Spleen (tissue), 7 donors: ENCODE results near the gene MED25.

Experiments
- POLR2A ChIP-seq, 3 donors: fragments of 450-650 bp; IDR thresholded peaks; one replicate each; pipeline ENCODE4 v1.5.1; 2017; ENCODE audit warnings: antibody characterized with exemption in 3 of 3, mild to moderate bottlenecking in 1 of 3
- TF ChIP-seq, protein P1 (sequence below), 11 experiments: fragments of 200-600 bp in 7 of 11; fragments of 450-650 bp in 4 of 11; sonication (generic) in 4 of 11; IDR thresholded peaks in 8 of 11; conservative IDR thresholded peaks in 3 of 11; 1 replicate in 7 of 11; 2 replicates in 4 of 11; pipeline versions ENCODE4 v1.4.0 to v1.8.0; 2016 to 2021; ENCODE audit warnings: antibody characterized with exemption in 11 of 11, inconsistent platforms in 4 of 11, mild to moderate bottlenecking in 1 of 11
- donor health status: DM: no; HTN: no; CAD: no; lungs with moderate emphysema.
- donor health status: DM: no; HTN: no; CAD: no.
- donor health status: DM: no; HTN: no; CAD: no.

GRCh38 chr19:49861541-49862378 is 43.7 kb downstream of the MED25 start:
- TF ChIP-seq, protein P1, sequence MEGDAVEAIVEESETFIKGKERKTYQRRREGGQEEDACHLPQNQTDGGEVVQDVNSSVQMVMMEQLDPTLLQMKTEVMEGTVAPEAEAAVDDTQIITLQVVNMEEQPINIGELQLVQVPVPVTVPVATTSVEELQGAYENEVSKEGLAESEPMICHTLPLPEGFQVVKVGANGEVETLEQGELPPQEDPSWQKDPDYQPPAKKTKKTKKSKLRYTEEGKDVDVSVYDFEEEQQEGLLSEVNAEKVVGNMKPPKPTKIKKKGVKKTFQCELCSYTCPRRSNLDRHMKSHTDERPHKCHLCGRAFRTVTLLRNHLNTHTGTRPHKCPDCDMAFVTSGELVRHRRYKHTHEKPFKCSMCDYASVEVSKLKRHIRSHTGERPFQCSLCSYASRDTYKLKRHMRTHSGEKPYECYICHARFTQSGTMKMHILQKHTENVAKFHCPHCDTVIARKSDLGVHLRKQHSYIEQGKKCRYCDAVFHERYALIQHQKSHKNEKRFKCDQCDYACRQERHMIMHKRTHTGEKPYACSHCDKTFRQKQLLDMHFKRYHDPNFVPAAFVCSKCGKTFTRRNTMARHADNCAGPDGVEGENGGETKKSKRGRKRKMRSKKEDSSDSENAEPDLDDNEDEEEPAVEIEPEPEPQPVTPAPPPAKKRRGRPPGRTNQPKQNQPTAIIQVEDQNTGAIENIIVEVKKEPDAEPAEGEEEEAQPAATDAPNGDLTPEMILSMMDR (IDR thresholded peaks at IDR 0.05 in 8 of 11, conservative IDR thresholded peaks at IDR 0.05 in 3 of 11) = no peak
- no peak for TF ChIP-seq POLR2A (IDR thresholded peaks at IDR 0.05)
